KBM-7 (cell line): ENCODE data around the gene REN.

ENCODE experiments used
- DNase-seq: peaks from one replicate; pipeline ENCODE4 v3.0.0-alpha.2; 2015
- in situ Hi-C: fragments of 300-500 bp; cut with MboI; formaldehyde crosslinking; loops from 2 replicates; pipeline ENCODE4 v1.14.3; 2020; ENCODE audit warnings: low sequenced_read_pairs, low pct_unique_long_range_greater_than_20kb, mixed read lengths

REN gene

GRCh38 chr1:204192589-204193352 lies 26.6 kb upstream of the REN start:
- in situ Hi-C loops, result no loop called here
- DNase-seq, result no peak

GRCh38 chr1:204192046-204192445 lies 25.9 kb upstream of the REN start:
- no peak for DNase-seq
- in situ Hi-C loops, result no loop called here

- in situ Hi-C loops, result no loop called here
- DNase-seq, result no peak
Observed at GRCh38 chr1:204191456-204191855, 25.3 kb upstream of the REN start.

GRCh38 chr1:204190212-204191211 lies 24.4 kb upstream of the REN start:
- in situ Hi-C loops, result no loop called here
- DNase-seq, result peak; percentile 57

GRCh38 chr1:204188959-204189639 lies 23.0 kb upstream of the REN start:
- in situ Hi-C loops, result no loop called here
- no peak for DNase-seq

- DNase-seq, result no peak
- in situ Hi-C loops, result no loop called here
Observed at GRCh38 chr1:204186597-204186996, 20.5 kb upstream of the REN start.

- no peak for DNase-seq
- in situ Hi-C loops, result no loop called here
Observed at GRCh38 chr1:204181116-204181515, 15.0 kb upstream of the REN start.

GRCh38 chr1:204180133-204180532 lies 14.0 kb upstream of the REN start:
- in situ Hi-C loops, result no loop called here
- DNase-seq, result no peak

- in situ Hi-C loops, result no loop called here
- DNase-seq, result no peak
Observed at GRCh38 chr1:204178487-204179281, 12.5 kb upstream of the REN start.

- DNase-seq, result no peak
- in situ Hi-C loops, result no loop called here
Observed at GRCh38 chr1:204177133-204177532, 11.0 kb upstream of the REN start.

GRCh38 chr1:204176049-204176448 lies 9.9 kb upstream of the REN start:
- DNase-seq, result no peak
- in situ Hi-C loops, result no loop called here

GRCh38 chr1:204174958-204175357 lies 8.8 kb upstream of the REN start:
- in situ Hi-C loops, result loop anchor here (25.0 kb wide), 1 partner anchor 187 kb away; the partner anchor contains the start of gene PLEKHA6
- no peak for DNase-seq

- in situ Hi-C loops, result loop anchor here (25.0 kb wide), 1 partner anchor 190 kb away; the partner anchor contains the start of gene PLEKHA6
Observed at GRCh38 chr1:204172404-204173029, 6.4 kb upstream of the REN start.

GRCh38 chr1:204171751-204172178 lies 5.6 kb upstream of the REN start:
- in situ Hi-C loops, result loop anchor here (25.0 kb wide), 1 partner anchor 191 kb away; the partner anchor contains the start of gene PLEKHA6
- DNase-seq, result no peak

More at GRCh38 chr1:204172404-204173029, 6.4 kb upstream of the REN start:
- DNase-seq, result no peak

- in situ Hi-C loops, result loop anchor here (25.0 kb wide), 1 partner anchor 192 kb away; the partner anchor contains the start of gene PLEKHA6
- DNase-seq, result no peak
Observed at GRCh38 chr1:204170494-204171155, 4.5 kb upstream of the REN start.

GRCh38 chr1:204169858-204170257 lies 3.7 kb upstream of the REN start:
- in situ Hi-C loops, result loop anchor here (25.0 kb wide), 1 partner anchor 192 kb away; the partner anchor contains the start of gene PLEKHA6
- DNase-seq, result no peak

- in situ Hi-C loops, result loop anchor here (25.0 kb wide), 1 partner anchor 195 kb away; the partner anchor contains the start of gene PLEKHA6
- no peak for DNase-seq
Observed at GRCh38 chr1:204167730-204168129, 1.6 kb upstream of the REN start.
